ENCODE results near the gene KRT7.
"Not testable (repeated sequence)": the region's sequence is repeated elsewhere in the genome, so short reads cannot be mapped to it uniquely, and the experiment has no call there.

Gene KRT7

GRCh38 chr12:52284562-52285171, 51.6 kb downstream of the KRT7 start:
- no peak overlapping the region for H3K4me3 ChIP-seq (ENCODE audit: insufficient read length, low read depth)
- TF ChIP-seq SUZ12 (IDR thresholded peaks at IDR 0.05; ENCODE audit: extremely low read depth, insufficient read depth, insufficient read length): no peak
- TF ChIP-seq YY1 (IDR thresholded peaks at IDR 0.05; ENCODE audit: insufficient read depth, insufficient read length): no peak
- TF ChIP-seq ZNF274 (IDR thresholded peaks at IDR 0.05; ENCODE audit: low read depth, low read length): no peak
- no peak for DNase-seq (ENCODE audit: low read depth, low spot score)
- no peaks in the 10 kb centered on the region for H3K27me3 ChIP-seq (ENCODE audit: insufficient read depth, insufficient read length)
- H3K9ac ChIP-seq (ENCODE audit: insufficient read length, low read depth): no peak overlapping the region
- no peaks in the 10 kb centered on the region for H3K9me3 ChIP-seq (ENCODE audit: insufficient read depth, low read length)
- H3K36me3 ChIP-seq (ENCODE audit: insufficient read depth, insufficient read length, low read length): no peaks in the 10 kb centered on the region
- peaks cover 6% of the 10 kb centered on the region for H3K4me1 ChIP-seq (ENCODE audit: insufficient read depth, insufficient read length)

DNA sequence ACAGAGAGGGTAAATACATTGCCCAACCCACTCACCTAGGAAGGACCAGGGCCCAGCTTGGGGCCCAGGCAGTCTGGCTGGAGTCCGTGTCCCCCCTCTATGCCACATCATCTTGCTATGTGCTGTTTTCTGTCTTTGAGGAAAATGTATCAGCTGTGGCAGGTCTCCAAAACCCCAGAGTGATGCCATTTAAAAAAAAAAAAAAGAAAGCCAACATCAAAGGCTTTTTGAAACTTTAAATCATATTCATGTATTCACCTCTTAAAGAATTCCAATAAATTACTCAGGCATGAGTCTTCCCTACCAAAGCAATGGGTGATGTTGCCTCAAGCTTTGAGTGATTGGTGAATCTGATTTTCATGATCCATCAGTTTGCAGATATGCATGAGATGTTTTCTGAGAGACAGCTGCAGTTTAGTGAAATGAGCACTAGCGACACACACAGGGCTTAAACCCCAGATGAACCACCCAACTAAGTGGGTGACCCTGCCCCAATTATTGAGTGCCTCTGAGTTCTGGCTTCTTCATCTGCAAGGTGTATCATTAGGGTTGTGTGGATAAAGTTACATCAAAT, 52.2 kb downstream of the KRT7 start:
- DNase-seq (ENCODE audit: low read depth, low spot score): no peak
- H3K27me3 ChIP-seq (ENCODE audit: insufficient read depth, insufficient read length): no peaks in the 10 kb centered on the region
- TF ChIP-seq YY1 (IDR thresholded peaks at IDR 0.05; ENCODE audit: insufficient read depth, insufficient read length) (no peak), SUZ12 (IDR thresholded peaks at IDR 0.05; ENCODE audit: extremely low read depth, insufficient read depth, insufficient read length) (no peak), ZNF274 (IDR thresholded peaks at IDR 0.05; ENCODE audit: low read depth, low read length) (no peak)
- H3K4me3 ChIP-seq (ENCODE audit: insufficient read length, low read depth): no peak overlapping the region
- H3K9ac ChIP-seq (ENCODE audit: insufficient read length, low read depth): no peak overlapping the region
- no peaks in the 10 kb centered on the region for H3K9me3 ChIP-seq (ENCODE audit: insufficient read depth, low read length)
- no peaks in the 10 kb centered on the region for H3K36me3 ChIP-seq (ENCODE audit: insufficient read depth, insufficient read length, low read length)
- peaks cover 6% of the 10 kb centered on the region for H3K4me1 ChIP-seq (ENCODE audit: insufficient read depth, insufficient read length)

DNA sequence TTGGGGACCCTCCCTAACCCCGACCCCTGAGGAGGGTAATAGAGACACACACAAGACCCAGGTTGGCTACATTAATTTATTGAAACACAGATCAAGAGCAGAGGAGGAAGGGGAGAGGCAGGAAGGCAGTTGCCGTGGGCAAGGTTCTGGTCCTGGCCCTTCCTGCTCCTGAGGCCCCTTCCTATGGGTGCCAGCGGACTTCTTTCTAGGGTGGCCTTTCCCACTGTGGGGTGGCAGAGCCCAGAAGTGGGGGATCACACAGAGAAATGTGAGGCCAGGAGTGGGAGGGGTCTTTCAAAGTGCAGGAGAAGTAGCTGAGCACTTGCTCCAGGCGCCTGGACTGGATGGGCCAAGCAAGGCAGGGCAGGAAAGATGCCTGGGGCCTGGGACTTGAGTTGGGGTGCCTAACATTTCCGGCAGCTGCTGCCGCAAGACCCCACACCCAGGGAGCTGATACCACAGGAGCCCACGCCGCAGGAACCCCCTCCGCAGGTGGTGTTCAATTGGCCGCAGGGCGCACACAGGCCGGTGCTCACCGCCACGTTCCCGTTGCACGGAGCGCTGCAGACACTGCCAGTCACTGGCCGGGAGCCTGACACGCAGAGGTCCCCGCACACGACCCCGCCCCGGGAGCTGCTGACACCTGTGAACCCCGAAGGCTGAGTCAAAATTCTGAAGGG, 52.9 kb downstream of the KRT7 start:
- no peak for DNase-seq (ENCODE audit: low read depth, low spot score)
- Histone ChIP-seq H3K27me3 (ENCODE audit: insufficient read depth, insufficient read length) (no peaks in the 10 kb centered on the region), H3K4me1 (ENCODE audit: insufficient read depth, insufficient read length) (peaks cover 6% of the 10 kb centered on the region), H3K36me3 (ENCODE audit: insufficient read depth, insufficient read length, low read length) (no peaks in the 10 kb centered on the region), H3K9me3 (ENCODE audit: insufficient read depth, low read length) (no peaks in the 10 kb centered on the region), H3K9ac (ENCODE audit: insufficient read length, low read depth) (no peak overlapping the region), H3K4me3 (ENCODE audit: insufficient read length, low read depth) (no peak overlapping the region)
- TF ChIP-seq ZNF274 (IDR thresholded peaks at IDR 0.05; ENCODE audit: low read depth, low read length) (no peak), YY1 (IDR thresholded peaks at IDR 0.05; ENCODE audit: insufficient read depth, insufficient read length) (no peak), SUZ12 (IDR thresholded peaks at IDR 0.05; ENCODE audit: extremely low read depth, insufficient read depth, insufficient read length) (no peak)

- H3K27me3 ChIP-seq (ENCODE audit: insufficient read depth, insufficient read length); H3K36me3 ChIP-seq (ENCODE audit: insufficient read depth, insufficient read length, low read length); H3K4me1 ChIP-seq (ENCODE audit: insufficient read depth, insufficient read length); H3K9me3 ChIP-seq (ENCODE audit: insufficient read depth, low read length); H3K4me3 ChIP-seq (ENCODE audit: insufficient read length, low read depth); H3K9ac ChIP-seq (ENCODE audit: insufficient read length, low read depth); DNase-seq (ENCODE audit: low read depth, low spot score): not testable (repeated sequence)
These were observed 54.1 kb downstream of the KRT7 start for GRCh38 chr12:52286857-52287785.

GRCh38 chr12:52287816-52288805, 55.1 kb downstream of the KRT7 start:
- not testable (repeated sequence) for H3K9ac ChIP-seq (ENCODE audit: insufficient read length, low read depth); H3K36me3 ChIP-seq (ENCODE audit: insufficient read depth, insufficient read length, low read length); H3K9me3 ChIP-seq (ENCODE audit: insufficient read depth, low read length); DNase-seq (ENCODE audit: low read depth, low spot score); H3K4me3 ChIP-seq (ENCODE audit: insufficient read length, low read depth); H3K4me1 ChIP-seq (ENCODE audit: insufficient read depth, insufficient read length); H3K27me3 ChIP-seq (ENCODE audit: insufficient read depth, insufficient read length)

- H3K9me3 ChIP-seq (ENCODE audit: insufficient read depth, low read length); H3K9ac ChIP-seq (ENCODE audit: insufficient read length, low read depth); H3K4me3 ChIP-seq (ENCODE audit: insufficient read length, low read depth); H3K27me3 ChIP-seq (ENCODE audit: insufficient read depth, insufficient read length); H3K36me3 ChIP-seq (ENCODE audit: insufficient read depth, insufficient read length, low read length); DNase-seq (ENCODE audit: low read depth, low spot score); H3K4me1 ChIP-seq (ENCODE audit: insufficient read depth, insufficient read length): not testable (repeated sequence)
These were observed 57.6 kb downstream of the KRT7 start for GRCh38 chr12:52290483-52291134.
